CD4-positive, alpha-beta T cell treated with Interleukin-12 subunit alpha and Interleukin-12 subunit beta, for 1 hour (primary cell): ENCODE results near the gene BCL2L11.

Source experiments
- DNase-seq: peaks from one replicate; pipeline ENCODE4 v3.0.0-alpha.2; 2020

BCL2L11 gene

GRCh38 chr2:111171337-111171930 lies 50.7 kb downstream of the BCL2L11 start:
- DNase-seq = no peak

GRCh38 chr2:111172666-111173065 lies 52.0 kb downstream of the BCL2L11 start:
- no peak for DNase-seq

- DNase-seq = no peak
Measured at GRCh38 chr2:111173338-111173737, 52.6 kb downstream of the BCL2L11 start.

GRCh38 chr2:111173856-111174255 lies 53.1 kb downstream of the BCL2L11 start:
- no peak for DNase-seq

- DNase-seq = no peak
Measured at GRCh38 chr2:111175615-111176014, 54.9 kb downstream of the BCL2L11 start.

GRCh38 chr2:111176388-111176787 lies 55.7 kb downstream of the BCL2L11 start:
- DNase-seq = no peak

GRCh38 chr2:111176867-111177266 lies 56.2 kb downstream of the BCL2L11 start:
- DNase-seq = no peak

GRCh38 chr2:111178296-111178695 lies 57.6 kb downstream of the BCL2L11 start:
- DNase-seq = no peak

- no peak for DNase-seq
Measured at GRCh38 chr2:111178730-111179405, 58.2 kb downstream of the BCL2L11 start.

- no peak for DNase-seq
Measured at GRCh38 chr2:111182121-111182520, 61.4 kb downstream of the BCL2L11 start.

- no peak for DNase-seq
Measured at GRCh38 chr2:111182740-111183139, 62.0 kb downstream of the BCL2L11 start.

GRCh38 chr2:111184725-111185310 lies 64.1 kb downstream of the BCL2L11 start:
- DNase-seq = no peak

GRCh38 chr2:111185361-111186022 lies 64.8 kb downstream of the BCL2L11 start:
- DNase-seq = no peak

- no peak for DNase-seq
Measured at GRCh38 chr2:111186121-111186715, 65.5 kb downstream of the BCL2L11 start.

GRCh38 chr2:111186933-111187332 lies 66.2 kb downstream of the BCL2L11 start:
- DNase-seq = no peak

- no peak for DNase-seq
Measured at GRCh38 chr2:111188681-111189080, 68.0 kb downstream of the BCL2L11 start.

GRCh38 chr2:111189106-111189505 lies 68.4 kb downstream of the BCL2L11 start:
- no peak for DNase-seq

- no peak for DNase-seq
Measured at GRCh38 chr2:111190816-111191540, 70.3 kb downstream of the BCL2L11 start.

- DNase-seq = no peak
Measured at GRCh38 chr2:111191877-111192276, 71.2 kb downstream of the BCL2L11 start.

GRCh38 chr2:111192776-111193368 lies 72.2 kb downstream of the BCL2L11 start:
- DNase-seq = no peak

GRCh38 chr2:111194835-111195621 lies 74.3 kb downstream of the BCL2L11 start:
- no peak for DNase-seq

- DNase-seq = no peak
Measured at GRCh38 chr2:111196435-111196834, 75.7 kb downstream of the BCL2L11 start.
